Ramos (cell line): ENCODE data around the gene MTUS2.

ENCODE experiments used
- in situ Hi-C: fragments of 300-500 bp; cut with MboI; formaldehyde crosslinking; loops from one replicate; pipeline ENCODE4 v1.14.3; 2022; ENCODE audit warnings: low sequenced_read_pairs; ENCODE audit not compliant: unreplicated experiment

Gene MTUS2

GRCh38 chr13:29464105-29464679 lies 644.1 kb downstream of the MTUS2 start:
- in situ Hi-C loops = no loop called here

- in situ Hi-C loops = no loop called here
Observed at GRCh38 chr13:29465741-29466293, 645.7 kb downstream of the MTUS2 start.

- in situ Hi-C loops = no loop called here
Observed at GRCh38 chr13:29471551-29471950, 651.4 kb downstream of the MTUS2 start.

GRCh38 chr13:29472332-29472961 lies 652.3 kb downstream of the MTUS2 start:
- in situ Hi-C loops = no loop called here

GRCh38 chr13:29473166-29473565 lies 653.0 kb downstream of the MTUS2 start:
- in situ Hi-C loops = no loop called here

GRCh38 chr13:29474991-29475390 lies 654.9 kb downstream of the MTUS2 start:
- in situ Hi-C loops = no loop called here

- in situ Hi-C loops = no loop called here
Observed at GRCh38 chr13:29476046-29476445, 655.9 kb downstream of the MTUS2 start.

GRCh38 chr13:29479716-29480492 lies 659.8 kb downstream of the MTUS2 start:
- in situ Hi-C loops = no loop called here

GRCh38 chr13:29480893-29481525 lies 660.9 kb downstream of the MTUS2 start:
- in situ Hi-C loops = no loop called here

GRCh38 chr13:29481603-29482002 lies 661.5 kb downstream of the MTUS2 start:
- in situ Hi-C loops = no loop called here

GRCh38 chr13:29482504-29482903 lies 662.4 kb downstream of the MTUS2 start:
- in situ Hi-C loops = no loop called here

- in situ Hi-C loops = no loop called here
Observed at GRCh38 chr13:29483211-29483610, 663.1 kb downstream of the MTUS2 start.

GRCh38 chr13:29483623-29484022 lies 663.5 kb downstream of the MTUS2 start:
- in situ Hi-C loops = no loop called here

GRCh38 chr13:29484236-29484635 lies 664.1 kb downstream of the MTUS2 start:
- in situ Hi-C loops = no loop called here

GRCh38 chr13:29484796-29485195 lies 664.7 kb downstream of the MTUS2 start:
- in situ Hi-C loops = no loop called here

GRCh38 chr13:29486551-29486950 lies 666.4 kb downstream of the MTUS2 start:
- in situ Hi-C loops = no loop called here

GRCh38 chr13:29487466-29488454 lies 667.6 kb downstream of the MTUS2 start:
- in situ Hi-C loops = no loop called here

GRCh38 chr13:29489650-29490560 lies 669.8 kb downstream of the MTUS2 start:
- in situ Hi-C loops = no loop called here

GRCh38 chr13:29490561-29490885 lies 670.4 kb downstream of the MTUS2 start:
- in situ Hi-C loops = no loop called here
